Activated CD4-positive, alpha-beta T cell treated with anti-CD3 and anti-CD28 coated beads, Interleukin-2, amount 50 U/mL, for 4 hours (primary cell): ENCODE data around the gene CFAP99.

Experiments used
- DNase-seq, 2 experiments: peaks; one replicate each; pipeline ENCODE4 v3.0.0-alpha.2; 2020

CFAP99 gene

GRCh38 chr4:2478229-2478628 lies 59.5 kb downstream of the CFAP99 start:
- DNase-seq = no peak

GRCh38 chr4:2480649-2481048 lies 61.9 kb downstream of the CFAP99 start:
- no peak for DNase-seq

GRCh38 chr4:2482192-2482591 lies 63.4 kb downstream of the CFAP99 start:
- no peak for DNase-seq

GRCh38 chr4:2482693-2483092 lies 63.9 kb downstream of the CFAP99 start:
- DNase-seq = no peak

- DNase-seq = no peak
These were observed 64.5 kb downstream of the CFAP99 start for GRCh38 chr4:2483237-2483636.

- no peak for DNase-seq
These were observed 65.4 kb downstream of the CFAP99 start for GRCh38 chr4:2484185-2484584.

GRCh38 chr4:2484993-2485392 lies 66.2 kb downstream of the CFAP99 start:
- peak; percentile 43 to 48 for DNase-seq

GRCh38 chr4:2485956-2486355 lies 67.2 kb downstream of the CFAP99 start:
- DNase-seq = no peak

GRCh38 chr4:2486981-2487380 lies 68.2 kb downstream of the CFAP99 start:
- no peak for DNase-seq

GRCh38 chr4:2487632-2488031 lies 68.9 kb downstream of the CFAP99 start:
- no peak for DNase-seq

- DNase-seq = no peak
These were observed 70.5 kb downstream of the CFAP99 start for GRCh38 chr4:2489081-2489805.

- no peak for DNase-seq
These were observed 71.2 kb downstream of the CFAP99 start for GRCh38 chr4:2489841-2490552.

- no peak for DNase-seq
These were observed 74.2 kb downstream of the CFAP99 start for GRCh38 chr4:2492970-2493369.

- no peak for DNase-seq
These were observed 76.2 kb downstream of the CFAP99 start for GRCh38 chr4:2494992-2495391.

- no peak for DNase-seq
These were observed 78.6 kb downstream of the CFAP99 start for GRCh38 chr4:2497324-2497723.

- DNase-seq = no peak
These were observed 79.2 kb downstream of the CFAP99 start for GRCh38 chr4:2497931-2498330.

GRCh38 chr4:2500547-2500946 lies 81.8 kb downstream of the CFAP99 start:
- DNase-seq = no peak

GRCh38 chr4:2501034-2501594 lies 82.4 kb downstream of the CFAP99 start:
- DNase-seq = no peak

- no peak for DNase-seq
These were observed 85.1 kb downstream of the CFAP99 start for GRCh38 chr4:2503809-2504208.

GRCh38 chr4:2507259-2507658 lies 88.5 kb downstream of the CFAP99 start:
- DNase-seq = no peak

- DNase-seq = no peak
These were observed 89.1 kb downstream of the CFAP99 start for GRCh38 chr4:2507855-2508254.

GRCh38 chr4:2510351-2511259 lies 91.8 kb downstream of the CFAP99 start:
- DNase-seq = no peak

- DNase-seq = no peak
These were observed 92.9 kb downstream of the CFAP99 start for GRCh38 chr4:2511645-2512131.
